ENCODE results near the gene THSD4.

The THSD4 gene

GRCh38 chr15:71508081-71508682, 392.9 kb downstream of the THSD4 start:
- Histone ChIP-seq H3K36me3 (no peaks in the 10 kb centered on the region), H3K27ac (no peak overlapping the region), H3K27me3 (ENCODE audit: insufficient read depth, low read depth, severe bottlenecking) (no peaks in the 10 kb centered on the region), H3K9me3 (ENCODE audit: severe bottlenecking) (no peaks in the 10 kb centered on the region), H3K4me3 (ENCODE audit: low read depth, low read length) (no peak overlapping the region)
- no peak for DNase-seq
- TF ChIP-seq CTCF (IDR thresholded peaks at IDR 0.05; ENCODE audit: low read depth, low read length) = no peak

GRCh38 chr15:71509139-71509538, 393.9 kb downstream of the THSD4 start:
- H3K4me3 ChIP-seq (ENCODE audit: low read depth, low read length) = no peak overlapping the region
- DNase-seq = no peak
- no peaks in the 10 kb centered on the region for H3K9me3 ChIP-seq (ENCODE audit: severe bottlenecking)
- H3K27me3 ChIP-seq (ENCODE audit: insufficient read depth, low read depth, severe bottlenecking) = no peaks in the 10 kb centered on the region
- no peaks in the 10 kb centered on the region for H3K36me3 ChIP-seq
- H3K27ac ChIP-seq = no peak overlapping the region
- TF ChIP-seq CTCF (IDR thresholded peaks at IDR 0.05; ENCODE audit: low read depth, low read length) = no peak

GRCh38 chr15:71510763-71511162, 395.5 kb downstream of the THSD4 start:
- Histone ChIP-seq H3K27me3 (ENCODE audit: insufficient read depth, low read depth, severe bottlenecking) (no peaks in the 10 kb centered on the region), H3K9me3 (ENCODE audit: severe bottlenecking) (no peaks in the 10 kb centered on the region)
- no peak for TF ChIP-seq CTCF (IDR thresholded peaks at IDR 0.05; ENCODE audit: low read depth, low read length)

GRCh38 chr15:71511796-71512681, 396.8 kb downstream of the THSD4 start:
- H3K27me3 ChIP-seq (ENCODE audit: insufficient read depth, low read depth, severe bottlenecking) = no peaks in the 10 kb centered on the region
- DNase-seq = no peak
- H3K9me3 ChIP-seq (ENCODE audit: severe bottlenecking) = no peaks in the 10 kb centered on the region
- H3K27ac ChIP-seq = no peak overlapping the region
- H3K36me3 ChIP-seq = no peaks in the 10 kb centered on the region
- no peak for TF ChIP-seq CTCF (IDR thresholded peaks at IDR 0.05; ENCODE audit: low read depth, low read length)
- H3K4me3 ChIP-seq (ENCODE audit: low read depth, low read length) = no peak overlapping the region

More at GRCh38 chr15:71510763-71511162, 395.5 kb downstream of the THSD4 start:
- DNase-seq = no peak
- Histone ChIP-seq H3K36me3 (no peaks in the 10 kb centered on the region), H3K27ac (no peak overlapping the region), H3K4me3 (ENCODE audit: low read depth, low read length) (no peak overlapping the region)

- no peak for TF ChIP-seq CTCF (IDR thresholded peaks at IDR 0.05; ENCODE audit: low read depth, low read length)
- Histone ChIP-seq H3K27ac (no peak overlapping the region), H3K9me3 (ENCODE audit: severe bottlenecking) (no peaks in the 10 kb centered on the region), H3K4me3 (ENCODE audit: low read depth, low read length) (no peak overlapping the region), H3K36me3 (no peaks in the 10 kb centered on the region), H3K27me3 (ENCODE audit: insufficient read depth, low read depth, severe bottlenecking) (no peaks in the 10 kb centered on the region)
- no peak for DNase-seq
These were observed 397.4 kb downstream of the THSD4 start for GRCh38 chr15:71512682-71513006.
